Loucy (cell line): ENCODE data around the gene ACTRT3.

Experiments used
- H2AFZ ChIP-seq: fragments of 200-600 bp; sonication (generic); 2 replicates; pipeline ENCODE4 v1.6.0; 2016; ENCODE audit warnings: antibody characterized with exemption, mild to moderate bottlenecking, low read length, moderate library complexity
- H3F3A ChIP-seq: fragments of 200-600 bp; 2 replicates; pipeline ENCODE4 v1.6.0; 2016; ENCODE audit warnings: antibody characterized with exemption, low read depth, mild to moderate bottlenecking
- H3K27me3 ChIP-seq: fragments of 200-600 bp; sonication (generic); 2 replicates; pipeline ENCODE4 v1.6.1; 2014; ENCODE audit warnings: low read length, mild to moderate bottlenecking; ENCODE audit not compliant: insufficient read depth, poor library complexity, severe bottlenecking
- H3K36me3 ChIP-seq: fragments of 200-600 bp; sonication (generic); 2 replicates; pipeline ENCODE4 v1.6.1; 2016; ENCODE audit warnings: low read length; ENCODE audit not compliant: insufficient read depth
- H3K4me1 ChIP-seq: fragments of 200-600 bp; sonication (generic); 2 replicates; pipeline ENCODE4 v1.5.1; 2014; ENCODE audit warnings: low read length, mild to moderate bottlenecking; ENCODE audit not compliant: insufficient read depth, poor library complexity, severe bottlenecking
- H3K4me2 ChIP-seq: fragments of 200-600 bp; sonication (generic); 2 replicates; pipeline ENCODE4 v1.6.0; 2014; ENCODE audit warnings: antibody characterized with exemption, low read length, low read depth, mild to moderate bottlenecking; ENCODE audit not compliant: poor library complexity, severe bottlenecking
- H3K4me3 ChIP-seq: fragments of 200-600 bp; sonication (generic); 2 replicates; pipeline ENCODE4 v1.5.1; 2014; ENCODE audit warnings: low read length, mild to moderate bottlenecking, mixed read lengths; ENCODE audit not compliant: poor library complexity, severe bottlenecking
- H3K79me2 ChIP-seq: fragments of 200-600 bp; sonication (generic); 2 replicates; pipeline ENCODE4 v1.6.1; 2014; ENCODE audit warnings: low read length; ENCODE audit not compliant: insufficient read depth
- H3K9ac ChIP-seq: fragments of 200-600 bp; sonication (generic); 2 replicates; pipeline ENCODE4 v1.6.0; 2014; ENCODE audit warnings: mild to moderate bottlenecking, low read depth, low read length, moderate library complexity; ENCODE audit not compliant: poor library complexity, severe bottlenecking
- H3K9me2 ChIP-seq: fragments of 200-600 bp; sonication (generic); replicated peaks from 2 replicates; pipeline ENCODE4 v1.6.1; 2016; ENCODE audit warnings: low read depth, low read length, mixed read lengths
- H3K9me3 ChIP-seq: fragments of 200-600 bp; sonication (generic); 2 replicates; pipeline ENCODE4 v1.6.1; 2014; ENCODE audit warnings: mild to moderate bottlenecking, antibody characterized with exemption, low read length, low read depth; ENCODE audit not compliant: insufficient read depth
- H4K20me1 ChIP-seq: fragments of 200-600 bp; sonication (generic); 2 replicates; pipeline ENCODE4 v1.6.0; 2014; ENCODE audit warnings: antibody characterized with exemption, low read length, mild to moderate bottlenecking; ENCODE audit not compliant: insufficient read depth, poor library complexity, severe bottlenecking
- EZH2phosphoT487 ChIP-seq: fragments of 200-600 bp; IDR thresholded peaks from 2 replicates; pipeline ENCODE4 v1.6.1; 2018; ENCODE audit warnings: antibody characterized with exemption, mild to moderate bottlenecking, moderate library complexity, borderline replicate concordance
- TF ChIP-seq, protein P1 (sequence below): fragments of 200-600 bp; sonication (generic); conservative IDR thresholded peaks from 2 replicates; pipeline ENCODE4 v1.5.1; 2014; ENCODE audit warnings: mild to moderate bottlenecking, antibody characterized with exemption, low read length

Gene ACTRT3

DNA sequence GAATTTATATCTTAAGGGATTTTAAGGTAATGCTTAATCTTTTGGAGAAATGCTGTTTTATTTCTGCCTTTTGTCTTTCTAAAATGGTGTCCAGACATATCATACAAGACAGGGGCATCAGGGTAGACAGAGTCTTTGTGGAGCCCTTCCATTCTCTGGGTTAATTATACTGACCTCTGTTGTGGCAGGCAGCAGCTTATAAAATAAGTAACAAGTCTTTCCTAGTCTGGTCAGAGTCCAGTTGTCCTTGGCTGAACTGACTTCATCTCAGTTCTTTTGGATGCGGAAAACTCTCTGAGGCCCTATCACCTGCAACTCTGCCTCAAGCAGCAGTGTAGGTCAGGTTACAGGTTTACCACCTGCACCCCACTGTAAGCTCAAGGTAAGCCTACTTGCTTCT is 23.0 kb upstream of the ACTRT3 start:
- H3K79me2 ChIP-seq: no peaks in the 10 kb centered on the region
- no peaks in the 10 kb centered on the region for H3K9me3 ChIP-seq
- no peak overlapping the region for H3K9ac ChIP-seq
- TF ChIP-seq, protein P1, sequence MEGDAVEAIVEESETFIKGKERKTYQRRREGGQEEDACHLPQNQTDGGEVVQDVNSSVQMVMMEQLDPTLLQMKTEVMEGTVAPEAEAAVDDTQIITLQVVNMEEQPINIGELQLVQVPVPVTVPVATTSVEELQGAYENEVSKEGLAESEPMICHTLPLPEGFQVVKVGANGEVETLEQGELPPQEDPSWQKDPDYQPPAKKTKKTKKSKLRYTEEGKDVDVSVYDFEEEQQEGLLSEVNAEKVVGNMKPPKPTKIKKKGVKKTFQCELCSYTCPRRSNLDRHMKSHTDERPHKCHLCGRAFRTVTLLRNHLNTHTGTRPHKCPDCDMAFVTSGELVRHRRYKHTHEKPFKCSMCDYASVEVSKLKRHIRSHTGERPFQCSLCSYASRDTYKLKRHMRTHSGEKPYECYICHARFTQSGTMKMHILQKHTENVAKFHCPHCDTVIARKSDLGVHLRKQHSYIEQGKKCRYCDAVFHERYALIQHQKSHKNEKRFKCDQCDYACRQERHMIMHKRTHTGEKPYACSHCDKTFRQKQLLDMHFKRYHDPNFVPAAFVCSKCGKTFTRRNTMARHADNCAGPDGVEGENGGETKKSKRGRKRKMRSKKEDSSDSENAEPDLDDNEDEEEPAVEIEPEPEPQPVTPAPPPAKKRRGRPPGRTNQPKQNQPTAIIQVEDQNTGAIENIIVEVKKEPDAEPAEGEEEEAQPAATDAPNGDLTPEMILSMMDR: no peak
- TF ChIP-seq EZH2phosphoT487: no peak
- no peaks in the 10 kb centered on the region for H4K20me1 ChIP-seq
- H3K4me2 ChIP-seq: no peak overlapping the region
- no peaks in the 10 kb centered on the region for H3K4me1 ChIP-seq
- no peaks in the 10 kb centered on the region for H3K27me3 ChIP-seq
- no peaks in the 10 kb centered on the region for H3K9me2 ChIP-seq
- H2AFZ ChIP-seq: no peak overlapping the region
- H3K36me3 ChIP-seq: no peaks in the 10 kb centered on the region
- H3F3A ChIP-seq: no peaks in the 10 kb centered on the region
- H3K4me3 ChIP-seq: no peak overlapping the region

DNA sequence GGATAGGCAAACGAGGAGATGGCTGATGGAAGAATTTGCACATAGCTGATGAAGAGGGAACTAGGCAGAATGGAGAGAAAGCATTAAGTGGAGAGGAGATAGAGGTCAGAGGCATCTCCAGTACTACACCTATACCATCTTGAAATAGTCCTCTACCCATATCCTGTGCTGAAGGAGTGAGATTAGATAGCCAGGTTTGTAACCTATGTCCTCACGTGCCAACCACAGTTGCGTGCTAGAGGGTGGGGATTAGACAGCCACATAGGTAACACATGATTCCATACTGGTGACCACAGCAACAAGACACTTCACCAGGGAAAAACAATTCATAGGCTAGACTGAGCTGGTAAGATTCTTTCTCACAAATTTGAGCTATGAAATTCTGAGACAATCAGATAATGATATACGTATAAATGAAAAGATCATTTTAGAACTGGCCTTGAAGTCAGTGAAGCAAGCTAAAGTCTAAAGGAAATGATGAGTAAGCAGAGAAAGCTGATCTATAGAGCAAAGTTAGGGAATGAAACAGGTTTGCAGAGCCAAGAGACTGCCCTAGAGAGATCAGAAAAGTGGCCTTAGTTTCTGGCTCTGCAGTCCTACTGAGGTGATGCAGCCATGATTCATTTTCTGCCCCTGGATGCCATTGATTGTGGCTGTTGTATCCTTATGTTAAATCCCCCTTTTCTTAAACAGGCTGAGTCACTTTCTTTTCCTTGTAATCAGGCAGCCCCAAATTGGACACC is 21.5 kb upstream of the ACTRT3 start:
- no peak overlapping the region for H3K9ac ChIP-seq
- H3K4me3 ChIP-seq: no peak overlapping the region
- H3K9me3 ChIP-seq: no peaks in the 10 kb centered on the region
- H3K27me3 ChIP-seq: no peaks in the 10 kb centered on the region
- no peaks in the 10 kb centered on the region for H3F3A ChIP-seq
- TF ChIP-seq, protein P1: no peak
- no peak overlapping the region for H2AFZ ChIP-seq
- H4K20me1 ChIP-seq: no peaks in the 10 kb centered on the region
- peaks cover 15% of the 10 kb centered on the region; the same call in 1 of the 2 replicates for H3K36me3 ChIP-seq
- H3K79me2 ChIP-seq: no peaks in the 10 kb centered on the region
- no peaks in the 10 kb centered on the region for H3K9me2 ChIP-seq
- H3K4me1 ChIP-seq: no peaks in the 10 kb centered on the region
- no peak overlapping the region for H3K4me2 ChIP-seq

DNA sequence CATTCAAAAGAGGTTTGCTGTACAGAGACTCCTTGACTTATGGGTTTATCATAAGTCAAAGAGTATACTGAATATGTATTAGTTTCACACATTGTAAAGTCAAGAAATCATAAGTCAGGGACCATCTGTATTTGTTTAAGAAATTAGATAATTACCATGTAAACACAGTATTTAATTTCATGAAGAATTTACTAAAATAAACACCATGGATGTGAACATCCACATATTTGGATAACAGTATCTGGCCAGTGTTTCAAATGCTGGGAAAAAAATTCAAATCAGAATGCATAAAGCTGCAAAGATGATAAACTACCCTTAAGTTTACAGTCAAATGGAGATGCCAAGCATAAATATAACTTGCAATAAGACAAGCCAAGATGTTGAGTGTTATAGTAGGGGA is 20.9 kb upstream of the ACTRT3 start:
- Histone ChIP-seq H3K9ac (no peak overlapping the region), H3K9me3 (no peaks in the 10 kb centered on the region), H3K27me3 (no peaks in the 10 kb centered on the region), H3K9me2 (no peaks in the 10 kb centered on the region), H3K4me1 (no peaks in the 10 kb centered on the region), H4K20me1 (no peaks in the 10 kb centered on the region), H3K4me3 (no peak overlapping the region), H3K4me2 (no peak overlapping the region), H3K36me3 (peaks cover 18% of the 10 kb centered on the region; the same call in 1 of the 2 replicates), H2AFZ (no peak overlapping the region), H3F3A (no peaks in the 10 kb centered on the region), H3K79me2 (no peaks in the 10 kb centered on the region)
- TF ChIP-seq EZH2phosphoT487: no peak
- TF ChIP-seq, protein P1: no peak
